HG02943 (cell line): ENCODE measurements around the gene TMC2.
"Not testable (repeated sequence)": the region's sequence is repeated elsewhere in the genome, so short reads cannot be mapped to it uniquely, and the experiment has no call there.

Experiments
- ATAC-seq: cut with Tn5 transposase; IDR thresholded peaks from one replicate; pipeline ENCODE4 v1.9.1; 2021; ENCODE audit warnings: mild to moderate bottlenecking, low read depth, moderate library complexity; ENCODE audit not compliant: unreplicated experiment

The TMC2 gene

DNA sequence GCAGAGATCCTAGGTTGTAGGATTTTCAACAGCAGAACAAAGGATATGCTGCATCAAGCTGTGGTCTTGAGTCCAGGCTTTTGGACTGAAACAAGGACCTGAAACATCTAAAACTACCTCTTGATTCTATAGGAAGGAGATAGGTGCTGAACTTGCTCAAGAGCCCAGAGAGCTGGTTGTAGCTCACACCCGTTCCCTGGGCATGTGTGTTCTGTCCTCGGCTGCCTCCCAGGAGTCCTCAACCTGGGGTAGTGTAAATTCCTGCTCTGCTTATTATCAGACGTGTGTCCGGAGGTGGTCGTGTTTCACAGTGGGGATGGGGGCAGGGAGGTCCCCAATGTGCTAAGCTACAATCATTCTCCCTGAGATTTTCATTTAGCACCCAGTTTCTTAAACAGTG is 120.9 kb downstream of the TMC2 start:
- no peak for ATAC-seq

DNA sequence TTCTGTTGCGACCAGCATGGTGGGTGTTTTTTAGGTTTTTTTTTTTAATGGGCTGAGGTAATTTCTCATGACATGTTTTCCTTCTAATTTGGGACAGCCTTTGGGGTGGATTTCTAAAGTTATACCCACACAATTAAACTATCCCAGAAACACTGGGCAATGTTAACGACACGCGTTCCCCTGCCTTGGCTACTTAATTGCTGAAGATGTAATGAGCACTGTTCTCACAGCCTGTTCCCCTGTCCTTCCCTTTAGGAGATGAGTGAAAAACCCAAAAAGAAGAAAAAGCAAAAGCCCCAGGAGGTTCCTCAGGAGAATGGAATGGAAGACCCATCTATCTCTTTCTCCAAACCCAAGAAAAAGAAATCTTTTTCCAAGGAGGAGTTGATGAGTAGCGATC is 121.3 kb downstream of the TMC2 start:
- ATAC-seq: no peak

GRCh38 chr20:2658414-2659354 is 122.3 kb downstream of the TMC2 start:
- ATAC-seq: no peak

DNA sequence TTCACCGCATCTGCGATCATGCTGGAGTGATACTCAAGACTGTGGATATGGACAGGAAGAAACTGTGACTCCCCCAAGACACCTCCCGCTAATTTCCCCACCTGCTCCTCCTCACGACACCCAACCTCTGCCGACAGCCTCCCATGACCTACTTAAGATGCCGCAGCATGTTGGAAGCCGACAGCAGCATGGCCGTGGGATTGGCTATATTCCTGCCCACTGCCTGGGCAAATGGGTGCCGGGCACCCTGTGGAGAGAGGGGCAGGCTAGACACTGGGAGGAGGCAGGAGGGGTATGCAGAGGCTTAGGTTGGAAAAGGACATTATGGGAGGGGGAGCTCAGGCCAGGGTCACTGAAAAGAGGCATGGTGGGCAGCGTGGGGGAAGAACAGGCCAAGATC is 123.2 kb downstream of the TMC2 start:
- ATAC-seq: no peak

- no peak for ATAC-seq
Observed at GRCh38 chr20:2663364-2663886, 127.1 kb downstream of the TMC2 start.

- peak; percentile 80 for ATAC-seq
Observed at GRCh38 chr20:2663887-2664719, 127.7 kb downstream of the TMC2 start, which contains the start of gene IDH3B. Gene IDH3B, minus strand, starts transcription at chr20:2664216. Its CDS starts 28 bp downstream, at chr20:2664188.

DNA sequence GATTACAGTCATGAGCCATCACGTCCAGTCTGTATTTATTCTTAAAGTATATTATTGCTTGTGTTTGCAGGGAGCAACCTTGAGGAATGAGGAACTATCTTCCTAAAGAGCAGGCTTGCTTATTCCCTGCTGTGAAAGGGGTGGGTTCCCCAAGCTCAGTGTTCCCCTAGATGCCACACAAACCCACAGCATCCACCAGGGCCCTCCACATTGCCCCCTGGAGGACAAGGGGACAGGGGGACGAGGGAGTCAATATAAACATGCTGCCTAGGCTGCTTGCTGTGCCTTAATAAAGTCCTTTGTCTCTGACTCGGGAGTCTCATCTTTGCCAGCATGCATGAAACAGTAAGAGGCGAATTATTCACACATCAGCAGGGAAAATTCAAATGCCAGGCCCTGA is 135.6 kb downstream of the TMC2 start:
- no peak for ATAC-seq

DNA sequence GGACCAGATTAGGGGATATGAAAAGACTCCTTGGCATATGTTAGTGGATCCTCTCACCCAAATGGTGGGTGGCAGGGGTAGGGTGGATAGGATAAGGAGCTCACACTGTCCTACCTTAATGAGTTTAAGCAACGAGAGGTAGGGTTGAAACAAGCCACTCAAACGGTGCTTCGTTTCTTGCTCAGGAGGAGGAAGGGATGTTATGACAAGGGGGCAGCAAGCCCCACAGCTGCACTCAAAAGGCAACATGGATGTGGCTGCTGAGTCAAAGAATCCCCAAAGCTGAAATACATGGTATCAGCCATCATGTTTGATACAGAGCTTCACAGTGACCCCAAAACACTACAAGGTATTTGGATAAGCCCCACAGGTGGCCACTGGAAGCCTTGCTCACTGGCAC is 136.1 kb downstream of the TMC2 start:
- no peak for ATAC-seq

DNA sequence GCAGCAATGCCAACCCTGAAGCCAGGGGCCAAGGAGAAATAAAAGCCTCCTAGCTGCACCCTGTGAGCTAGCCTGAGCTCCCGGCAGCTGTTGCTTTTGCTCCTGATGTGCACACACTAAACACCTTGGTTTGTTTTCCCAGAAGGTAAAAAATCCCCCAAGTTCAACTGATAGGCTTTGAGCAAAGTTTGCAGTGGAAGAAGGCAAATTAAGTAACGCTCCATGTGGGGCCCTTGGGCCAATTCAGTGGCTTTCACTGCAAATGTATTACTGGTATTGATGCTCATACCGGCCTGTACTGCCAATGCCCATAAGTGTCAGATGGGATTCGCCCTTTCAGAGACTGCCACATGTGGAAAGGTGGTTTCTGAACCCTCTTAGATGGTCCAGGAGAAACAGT is 137.1 kb downstream of the TMC2 start:
- no peak for ATAC-seq

DNA sequence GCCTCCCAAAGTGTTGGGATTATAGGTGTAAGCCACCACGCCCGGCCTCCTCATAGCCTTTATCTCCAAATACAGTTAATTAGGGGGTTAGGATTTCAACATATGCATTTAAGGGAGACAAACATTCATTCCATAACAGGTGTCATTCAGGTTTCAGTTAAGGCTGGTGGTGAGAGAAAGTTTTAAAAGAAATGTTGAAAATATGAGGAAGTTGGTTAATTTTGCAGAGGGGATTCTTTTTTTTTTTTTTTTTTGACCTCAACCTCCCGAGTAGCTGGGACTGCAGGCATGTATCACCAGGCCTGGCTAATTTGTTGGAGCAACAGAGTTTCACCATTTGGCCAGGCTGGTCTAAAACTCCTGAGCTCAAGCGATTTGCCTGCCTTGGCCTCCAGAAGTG is 143.7 kb downstream of the TMC2 start:
- ATAC-seq: no peak

GRCh38 chr20:2682040-2682439 is 145.7 kb downstream of the TMC2 start:
- ATAC-seq: not testable (repeated sequence)

DNA sequence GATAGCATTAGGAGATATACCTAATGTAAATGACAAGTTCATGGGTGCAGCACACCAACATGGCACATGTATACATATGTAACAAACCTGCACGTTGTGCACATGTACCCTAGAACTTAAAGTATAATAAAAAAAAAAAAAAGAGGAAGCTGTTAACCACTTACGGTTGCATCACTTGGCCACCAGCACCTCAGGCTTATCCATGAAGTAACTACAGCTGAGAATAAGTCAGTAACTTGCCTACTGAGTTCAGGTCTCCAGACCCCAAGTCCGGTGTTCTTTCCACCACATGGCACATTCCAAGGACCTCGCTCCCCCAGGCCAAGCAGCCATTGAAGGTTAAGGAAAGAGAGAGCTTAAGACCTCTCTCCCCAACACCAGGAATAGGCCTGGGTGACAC is 148.4 kb downstream of the TMC2 start:
- not testable (repeated sequence) for ATAC-seq

DNA sequence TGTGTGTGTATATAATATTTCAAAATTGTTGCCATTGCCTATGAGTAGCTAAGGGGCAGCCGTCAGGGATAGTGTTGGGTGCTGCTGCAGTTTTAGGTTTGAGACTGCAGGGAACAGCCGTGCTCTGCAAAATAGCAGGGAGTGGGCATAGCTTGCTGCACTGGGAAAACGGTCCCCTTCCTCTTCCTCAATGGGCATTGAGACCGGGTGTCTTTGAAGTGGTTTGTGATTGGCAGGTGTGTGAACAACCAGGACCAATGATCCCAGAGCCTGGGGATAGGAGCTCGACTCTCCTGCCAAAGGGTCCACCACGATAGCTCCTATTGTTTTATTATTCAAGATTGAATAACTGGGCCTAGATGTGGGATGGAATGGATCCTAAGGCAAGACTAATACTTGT is 151.1 kb downstream of the TMC2 start:
- ATAC-seq: no peak

DNA sequence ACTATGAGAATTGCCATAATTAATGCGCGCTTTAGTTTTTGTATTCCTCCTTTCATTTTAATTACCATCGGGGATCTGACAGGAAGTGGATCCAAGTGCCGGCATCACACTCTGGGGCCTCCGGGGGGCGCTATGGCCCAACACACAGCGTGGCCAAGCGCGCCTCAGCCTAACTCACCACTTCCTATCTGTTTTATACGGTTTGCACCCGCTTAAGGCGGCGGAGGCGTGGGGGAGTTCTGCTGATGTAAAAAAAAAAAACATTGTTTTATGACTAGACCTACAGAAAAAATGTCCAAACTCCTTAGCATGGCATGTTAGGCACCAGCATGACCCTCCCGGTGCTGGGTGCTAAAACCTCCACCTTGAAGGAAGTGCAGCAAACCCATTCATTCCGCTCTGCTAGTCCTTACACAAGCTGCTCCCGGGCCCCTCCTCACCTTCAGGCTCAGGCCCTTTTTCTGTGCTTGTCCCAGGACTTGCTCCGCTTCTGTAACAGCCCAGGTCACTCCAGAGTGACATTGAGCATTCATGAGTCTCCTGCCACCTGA is 151.7 kb downstream of the TMC2 start:
- ATAC-seq: no peak

DNA sequence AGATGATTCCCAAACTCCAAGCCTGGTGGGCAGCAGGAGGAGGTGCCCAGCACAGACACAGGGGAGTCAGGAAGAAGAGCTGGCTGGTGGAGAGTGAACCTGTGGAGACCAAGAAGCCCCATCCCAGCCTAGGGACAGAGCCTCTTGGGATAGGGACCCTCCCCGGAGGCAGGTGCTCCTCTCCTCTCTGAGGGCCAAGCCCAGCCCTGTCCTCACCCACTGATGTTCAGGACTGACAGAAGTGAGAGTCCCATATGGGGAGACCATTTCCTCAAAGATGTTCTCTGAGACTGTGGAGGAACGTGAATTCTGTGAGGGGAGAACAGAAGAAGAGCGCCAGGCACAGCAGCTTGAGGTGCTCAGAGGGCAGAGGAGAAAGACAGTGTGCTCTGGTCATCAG is 153.8 kb downstream of the TMC2 start:
- ATAC-seq: no peak

GRCh38 chr20:2690718-2691117 is 154.3 kb downstream of the TMC2 start:
- no peak for ATAC-seq

DNA sequence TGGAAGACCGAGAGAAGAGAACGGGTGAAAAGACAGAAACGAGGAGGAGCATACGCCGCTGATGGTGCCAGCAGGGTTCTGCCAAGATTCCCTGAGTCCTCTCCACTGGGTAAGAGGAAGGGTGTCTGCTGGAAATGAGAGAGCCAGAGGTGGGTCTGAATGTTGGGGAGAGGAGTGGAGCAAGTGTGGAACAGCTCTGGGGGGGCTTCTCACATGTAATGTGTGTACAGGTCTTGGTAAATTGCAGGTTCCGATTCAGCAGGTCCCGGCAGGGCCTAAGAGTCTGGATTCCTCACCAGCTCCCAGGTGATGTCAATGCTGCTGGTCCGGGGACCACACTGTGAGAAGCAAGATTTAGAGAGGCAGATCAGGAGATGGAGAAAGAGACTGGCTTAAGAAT is 154.8 kb downstream of the TMC2 start:
- ATAC-seq: no peak
